ENCODE data around the gene COX6B2.

Gene COX6B2

DNA sequence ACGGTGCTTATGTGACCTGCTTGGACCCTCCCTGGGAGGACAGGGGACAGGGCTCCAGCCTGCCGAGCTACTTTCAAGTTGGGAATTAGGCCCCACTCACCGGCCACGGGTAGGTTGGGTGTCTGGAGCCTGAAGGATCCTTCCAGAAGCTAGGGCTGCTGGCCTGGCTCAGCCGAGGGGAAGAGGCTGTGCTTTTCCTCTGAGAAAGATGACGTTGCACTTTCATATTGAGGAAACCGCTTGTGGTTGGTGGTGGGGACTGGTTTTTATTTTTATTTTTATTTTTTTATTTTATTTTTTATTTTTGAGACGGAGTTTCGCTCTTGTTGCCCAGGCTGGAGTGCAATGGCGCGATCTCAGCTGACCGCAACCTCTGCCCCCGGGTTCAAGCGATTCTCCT is 29.3 kb downstream of the COX6B2 start, which contains the start of gene TMEM150B:
TSS of gene TMEM150B (minus strand) at position 170 of the 400 bp plus-strand sequence. CDS start 4,305 bp downstream, outside the sequence.
- TF ChIP-seq GLIS3 (CRISPR knock-in tag; IDR thresholded peaks at IDR 0.05) (no peak), ZFP30 (CRISPR knock-in tag; IDR thresholded peaks at IDR 0.05) (no peak), ZNF70 (CRISPR knock-in tag; IDR thresholded peaks at IDR 0.05) (no peak), ISL1 (CRISPR knock-in tag; IDR thresholded peaks at IDR 0.05) (no peak), ZNF565 (CRISPR knock-in tag; conservative IDR thresholded peaks at IDR 0.05; ENCODE audit: low read depth) (no peak), ESRRG (CRISPR knock-in tag; IDR thresholded peaks at IDR 0.05) (no peak)
- TF ChIP-seq, protein P1, sequence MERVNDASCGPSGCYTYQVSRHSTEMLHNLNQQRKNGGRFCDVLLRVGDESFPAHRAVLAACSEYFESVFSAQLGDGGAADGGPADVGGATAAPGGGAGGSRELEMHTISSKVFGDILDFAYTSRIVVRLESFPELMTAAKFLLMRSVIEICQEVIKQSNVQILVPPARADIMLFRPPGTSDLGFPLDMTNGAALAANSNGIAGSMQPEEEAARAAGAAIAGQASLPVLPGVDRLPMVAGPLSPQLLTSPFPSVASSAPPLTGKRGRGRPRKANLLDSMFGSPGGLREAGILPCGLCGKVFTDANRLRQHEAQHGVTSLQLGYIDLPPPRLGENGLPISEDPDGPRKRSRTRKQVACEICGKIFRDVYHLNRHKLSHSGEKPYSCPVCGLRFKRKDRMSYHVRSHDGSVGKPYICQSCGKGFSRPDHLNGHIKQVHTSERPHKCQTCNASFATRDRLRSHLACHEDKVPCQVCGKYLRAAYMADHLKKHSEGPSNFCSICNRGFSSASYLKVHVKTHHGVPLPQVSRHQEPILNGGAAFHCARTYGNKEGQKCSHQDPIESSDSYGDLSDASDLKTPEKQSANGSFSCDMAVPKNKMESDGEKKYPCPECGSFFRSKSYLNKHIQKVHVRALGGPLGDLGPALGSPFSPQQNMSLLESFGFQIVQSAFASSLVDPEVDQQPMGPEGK (CRISPR knock-in tag; IDR thresholded peaks at IDR 0.05; ENCODE audit: borderline replicate concordance): no peak
- ATAC-seq: no peak

DNA sequence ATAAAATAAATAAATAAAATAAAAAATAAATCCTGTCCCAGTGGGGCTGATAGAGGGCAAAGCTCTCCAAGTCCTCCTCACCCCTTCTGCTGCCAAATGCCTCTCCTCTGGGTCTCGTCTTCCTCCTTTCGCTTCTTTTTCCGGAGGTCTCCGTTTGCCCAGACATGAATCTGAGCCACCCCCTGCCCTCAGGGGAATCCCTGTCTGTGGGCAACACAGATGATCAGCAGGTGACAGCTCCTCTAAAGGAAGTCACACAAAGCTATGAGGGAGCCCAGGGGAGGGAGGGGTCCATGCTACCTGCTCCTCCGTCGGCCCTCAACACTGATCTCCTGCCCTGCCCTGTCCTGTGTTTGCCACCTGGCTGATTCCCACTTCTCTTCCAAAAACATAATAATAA is 29.9 kb downstream of the COX6B2 start:
- TF ChIP-seq, protein P1 (CRISPR knock-in tag; IDR thresholded peaks at IDR 0.05; ENCODE audit: borderline replicate concordance): no peak
- no peak for TF ChIP-seq BACH2 (CRISPR knock-in tag; IDR thresholded peaks at IDR 0.05; ENCODE audit: borderline replicate concordance)
- ATAC-seq: no peak

DNA sequence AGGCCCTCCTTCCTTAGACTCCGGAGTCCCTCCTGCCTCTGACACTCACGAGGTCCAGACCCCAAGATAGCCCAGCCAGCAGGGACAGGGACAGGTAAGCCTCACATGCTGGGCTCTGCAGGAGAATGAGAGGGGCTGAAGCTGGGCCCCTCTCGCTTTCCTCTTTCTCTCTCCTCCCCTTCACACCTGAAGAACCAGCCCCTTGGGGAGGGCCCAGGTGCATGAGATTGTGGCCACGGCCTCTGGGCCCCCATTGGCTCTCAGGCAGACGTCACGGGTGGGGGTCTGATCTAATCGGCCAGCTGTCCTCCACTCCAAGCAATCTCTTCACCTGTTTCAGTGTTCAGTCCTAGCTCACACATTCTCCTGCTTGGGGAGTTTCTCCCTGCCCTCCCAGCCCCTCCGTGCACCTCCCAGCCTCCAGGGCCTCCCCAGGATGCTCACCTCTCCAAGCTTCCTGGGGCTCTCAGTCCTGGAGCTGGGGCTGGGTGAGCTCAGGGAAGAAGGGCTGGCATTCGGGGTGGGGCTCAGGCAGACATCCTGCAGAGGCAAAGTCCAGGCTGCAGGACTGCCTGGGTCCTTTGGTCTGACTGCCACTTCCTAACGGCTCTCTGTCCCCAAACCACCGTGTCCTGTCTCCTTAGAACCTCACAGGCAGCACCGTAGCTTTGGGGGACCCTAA is 32.2 kb downstream of the COX6B2 start:
- ATAC-seq: no peak
- TF ChIP-seq CSDC2 (CRISPR knock-in tag; IDR thresholded peaks at IDR 0.05): no peak

DNA sequence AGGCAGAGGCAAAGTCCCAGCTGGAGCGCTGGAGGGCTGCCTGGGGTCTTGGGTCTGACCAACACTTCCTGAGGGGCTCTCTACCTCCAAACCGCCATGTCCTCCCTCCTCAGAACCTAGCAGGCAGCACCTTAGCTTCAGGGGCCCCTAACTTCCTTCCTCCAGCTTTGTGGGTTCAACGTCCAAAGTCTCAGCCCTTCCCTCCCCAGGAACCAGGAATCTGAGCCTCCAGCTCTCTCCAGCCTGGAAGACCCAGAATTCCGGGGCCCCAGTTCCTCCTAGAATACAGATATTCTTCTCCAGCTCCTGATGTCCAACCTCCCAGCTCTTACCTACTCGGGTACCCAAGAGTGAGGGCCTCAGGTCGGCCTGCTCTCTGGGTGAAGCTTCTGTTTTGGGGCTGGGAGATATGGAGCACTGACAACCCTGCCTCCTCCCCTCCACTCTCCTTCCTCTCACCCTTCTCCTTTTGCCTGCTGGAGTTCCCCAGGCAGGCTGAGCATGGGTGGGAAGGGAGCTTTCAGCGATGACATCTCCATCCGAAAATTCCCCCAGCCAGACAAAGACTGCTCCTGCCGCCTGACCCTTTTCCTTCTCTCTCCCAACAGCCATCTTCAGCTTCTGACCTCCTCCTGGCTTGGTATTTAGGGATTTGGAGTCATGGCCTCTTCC is 32.9 kb downstream of the COX6B2 start:
- TF ChIP-seq PPARA (CRISPR knock-in tag; IDR thresholded peaks at IDR 0.05; ENCODE audit: borderline replicate concordance) (no peak), ARNTL (CRISPR knock-in tag; IDR thresholded peaks at IDR 0.05; ENCODE audit: borderline replicate concordance, low read depth) (no peak), BACH2 (CRISPR knock-in tag; IDR thresholded peaks at IDR 0.05; ENCODE audit: borderline replicate concordance) (no peak), GLIS3 (CRISPR knock-in tag; IDR thresholded peaks at IDR 0.05) (no peak), ZNF565 (CRISPR knock-in tag; conservative IDR thresholded peaks at IDR 0.05; ENCODE audit: low read depth) (no peak), OSR1 (CRISPR knock-in tag; IDR thresholded peaks at IDR 0.05) (no peak), RARB (CRISPR knock-in tag; IDR thresholded peaks at IDR 0.05) (no peak), CSDC2 (CRISPR knock-in tag; IDR thresholded peaks at IDR 0.05) (no peak), ISL1 (CRISPR knock-in tag; IDR thresholded peaks at IDR 0.05) (no peak)
- TF ChIP-seq, protein P2, sequence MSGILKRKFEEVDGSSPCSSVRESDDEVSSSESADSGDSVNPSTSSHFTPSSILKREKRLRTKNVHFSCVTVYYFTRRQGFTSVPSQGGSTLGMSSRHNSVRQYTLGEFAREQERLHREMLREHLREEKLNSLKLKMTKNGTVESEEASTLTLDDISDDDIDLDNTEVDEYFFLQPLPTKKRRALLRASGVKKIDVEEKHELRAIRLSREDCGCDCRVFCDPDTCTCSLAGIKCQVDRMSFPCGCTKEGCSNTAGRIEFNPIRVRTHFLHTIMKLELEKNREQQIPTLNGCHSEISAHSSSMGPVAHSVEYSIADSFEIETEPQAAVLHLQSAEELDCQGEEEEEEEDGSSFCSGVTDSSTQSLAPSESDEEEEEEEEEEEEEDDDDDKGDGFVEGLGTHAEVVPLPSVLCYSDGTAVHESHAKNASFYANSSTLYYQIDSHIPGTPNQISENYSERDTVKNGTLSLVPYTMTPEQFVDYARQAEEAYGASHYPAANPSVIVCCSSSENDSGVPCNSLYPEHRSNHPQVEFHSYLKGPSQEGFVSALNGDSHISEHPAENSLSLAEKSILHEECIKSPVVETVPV (CRISPR knock-in tag; IDR thresholded peaks at IDR 0.05): no peak
- TF ChIP-seq, protein P3, sequence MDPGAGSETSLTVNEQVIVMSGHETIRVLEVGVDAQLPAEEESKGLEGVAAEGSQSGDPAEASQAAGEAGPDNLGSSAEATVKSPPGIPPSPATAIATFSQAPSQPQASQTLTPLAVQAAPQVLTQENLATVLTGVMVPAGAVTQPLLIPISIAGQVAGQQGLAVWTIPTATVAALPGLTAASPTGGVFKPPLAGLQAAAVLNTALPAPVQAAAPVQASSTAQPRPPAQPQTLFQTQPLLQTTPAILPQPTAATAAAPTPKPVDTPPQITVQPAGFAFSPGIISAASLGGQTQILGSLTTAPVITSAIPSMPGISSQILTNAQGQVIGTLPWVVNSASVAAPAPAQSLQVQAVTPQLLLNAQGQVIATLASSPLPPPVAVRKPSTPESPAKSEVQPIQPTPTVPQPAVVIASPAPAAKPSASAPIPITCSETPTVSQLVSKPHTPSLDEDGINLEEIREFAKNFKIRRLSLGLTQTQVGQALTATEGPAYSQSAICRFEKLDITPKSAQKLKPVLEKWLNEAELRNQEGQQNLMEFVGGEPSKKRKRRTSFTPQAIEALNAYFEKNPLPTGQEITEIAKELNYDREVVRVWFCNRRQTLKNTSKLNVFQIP (CRISPR knock-in tag; IDR thresholded peaks at IDR 0.05; ENCODE audit: borderline replicate concordance, low read depth): no peak
- TF ChIP-seq, protein P4, sequence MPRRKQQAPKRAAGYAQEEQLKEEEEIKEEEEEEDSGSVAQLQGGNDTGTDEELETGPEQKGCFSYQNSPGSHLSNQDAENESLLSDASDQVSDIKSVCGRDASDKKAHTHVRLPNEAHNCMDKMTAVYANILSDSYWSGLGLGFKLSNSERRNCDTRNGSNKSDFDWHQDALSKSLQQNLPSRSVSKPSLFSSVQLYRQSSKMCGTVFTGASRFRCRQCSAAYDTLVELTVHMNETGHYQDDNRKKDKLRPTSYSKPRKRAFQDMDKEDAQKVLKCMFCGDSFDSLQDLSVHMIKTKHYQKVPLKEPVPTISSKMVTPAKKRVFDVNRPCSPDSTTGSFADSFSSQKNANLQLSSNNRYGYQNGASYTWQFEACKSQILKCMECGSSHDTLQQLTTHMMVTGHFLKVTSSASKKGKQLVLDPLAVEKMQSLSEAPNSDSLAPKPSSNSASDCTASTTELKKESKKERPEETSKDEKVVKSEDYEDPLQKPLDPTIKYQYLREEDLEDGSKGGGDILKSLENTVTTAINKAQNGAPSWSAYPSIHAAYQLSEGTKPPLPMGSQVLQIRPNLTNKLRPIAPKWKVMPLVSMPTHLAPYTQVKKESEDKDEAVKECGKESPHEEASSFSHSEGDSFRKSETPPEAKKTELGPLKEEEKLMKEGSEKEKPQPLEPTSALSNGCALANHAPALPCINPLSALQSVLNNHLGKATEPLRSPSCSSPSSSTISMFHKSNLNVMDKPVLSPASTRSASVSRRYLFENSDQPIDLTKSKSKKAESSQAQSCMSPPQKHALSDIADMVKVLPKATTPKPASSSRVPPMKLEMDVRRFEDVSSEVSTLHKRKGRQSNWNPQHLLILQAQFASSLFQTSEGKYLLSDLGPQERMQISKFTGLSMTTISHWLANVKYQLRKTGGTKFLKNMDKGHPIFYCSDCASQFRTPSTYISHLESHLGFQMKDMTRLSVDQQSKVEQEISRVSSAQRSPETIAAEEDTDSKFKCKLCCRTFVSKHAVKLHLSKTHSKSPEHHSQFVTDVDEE (CRISPR knock-in tag; IDR thresholded peaks at IDR 0.05): no peak
- ATAC-seq: no peak

Measured in SK-N-SH treated with all-trans-retinoic acid at 6 μM for 48 hours (cell line).